ENCODE measurements around the gene DLX1. TPM values are rescaled to one million over a fixed set of nuclear protein-coding genes. Genes with fewer than 3 reads are reported as not detected.
"Not testable (repeated sequence)": the region's sequence is repeated elsewhere in the genome, so short reads cannot be mapped to it uniquely, and the experiment has no call there.

DLX1 gene
- total RNA-seq, 4 donors from 2014 or later, result 0.23 to 1.4 (median 0.79) TPM

DNA sequence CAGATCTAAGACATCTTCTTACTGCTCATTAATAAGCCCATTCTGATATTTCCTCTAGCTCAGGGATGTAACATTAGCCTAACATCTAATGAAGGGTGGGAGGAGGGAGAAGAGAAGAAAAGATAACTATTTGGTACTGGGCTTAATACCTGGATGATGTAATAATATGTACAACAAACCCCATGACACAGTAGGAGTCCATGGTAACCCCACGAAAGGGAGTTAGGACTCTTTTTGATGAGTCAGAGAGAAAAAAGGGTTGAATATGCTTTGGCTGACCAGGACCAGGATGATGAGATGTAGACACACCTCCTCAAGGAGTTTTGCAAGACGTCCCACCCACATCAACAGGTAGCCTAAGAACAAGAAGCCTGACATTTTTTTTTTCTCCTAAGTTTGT, 51.8 kb downstream of the DLX1 start:
- H3K4me3 ChIP-seq (ENCODE audit: low read depth, poor library complexity, severe bottlenecking), result no peak overlapping the region
- DNase-seq (ENCODE audit: low spot score in 2 of 2), result no peak
- WGBS, 2 donors, result 72 to 85% methylated on average over 2 of the region's 2 CpGs
- TF ChIP-seq POLR2A (IDR thresholded peaks at IDR 0.05), result no peak
- TF ChIP-seq, protein P1, sequence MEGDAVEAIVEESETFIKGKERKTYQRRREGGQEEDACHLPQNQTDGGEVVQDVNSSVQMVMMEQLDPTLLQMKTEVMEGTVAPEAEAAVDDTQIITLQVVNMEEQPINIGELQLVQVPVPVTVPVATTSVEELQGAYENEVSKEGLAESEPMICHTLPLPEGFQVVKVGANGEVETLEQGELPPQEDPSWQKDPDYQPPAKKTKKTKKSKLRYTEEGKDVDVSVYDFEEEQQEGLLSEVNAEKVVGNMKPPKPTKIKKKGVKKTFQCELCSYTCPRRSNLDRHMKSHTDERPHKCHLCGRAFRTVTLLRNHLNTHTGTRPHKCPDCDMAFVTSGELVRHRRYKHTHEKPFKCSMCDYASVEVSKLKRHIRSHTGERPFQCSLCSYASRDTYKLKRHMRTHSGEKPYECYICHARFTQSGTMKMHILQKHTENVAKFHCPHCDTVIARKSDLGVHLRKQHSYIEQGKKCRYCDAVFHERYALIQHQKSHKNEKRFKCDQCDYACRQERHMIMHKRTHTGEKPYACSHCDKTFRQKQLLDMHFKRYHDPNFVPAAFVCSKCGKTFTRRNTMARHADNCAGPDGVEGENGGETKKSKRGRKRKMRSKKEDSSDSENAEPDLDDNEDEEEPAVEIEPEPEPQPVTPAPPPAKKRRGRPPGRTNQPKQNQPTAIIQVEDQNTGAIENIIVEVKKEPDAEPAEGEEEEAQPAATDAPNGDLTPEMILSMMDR (IDR thresholded peaks at IDR 0.05), result no peak
- intact Hi-C loops (cut with DNase I; ENCODE audit: low total_unique reads), result no loop called here

DNA sequence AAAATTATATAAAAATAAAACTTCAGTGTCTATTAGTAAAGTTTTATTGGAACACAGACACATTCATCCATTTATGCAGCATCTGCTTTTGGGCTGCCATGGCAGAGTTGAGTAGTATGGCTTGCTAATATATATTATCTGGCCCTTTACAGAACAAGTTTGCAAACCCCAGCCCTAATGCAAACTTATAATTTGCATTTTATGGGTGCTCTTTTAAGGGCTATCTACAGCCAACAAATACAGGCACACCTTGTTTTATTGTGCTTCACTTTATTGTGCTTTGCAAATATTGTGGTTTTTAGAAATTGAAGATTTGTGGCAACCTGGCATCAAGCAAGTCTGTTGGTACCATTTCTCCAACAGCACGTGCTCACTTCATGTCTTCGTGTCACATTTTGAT, 52.6 kb downstream of the DLX1 start:
- no peak for TF ChIP-seq POLR2A (IDR thresholded peaks at IDR 0.05)
- TF ChIP-seq, protein P1 (IDR thresholded peaks at IDR 0.05), result no peak
- DNase-seq (ENCODE audit: low spot score in 2 of 2), result no peak
- WGBS, 2 donors, result 82 to 84% methylated on average over 2 of the region's 2 CpGs
- intact Hi-C loops (cut with DNase I; ENCODE audit: low total_unique reads), result no loop called here
- no peak overlapping the region for H3K4me3 ChIP-seq (ENCODE audit: low read depth, poor library complexity, severe bottlenecking)

DNA sequence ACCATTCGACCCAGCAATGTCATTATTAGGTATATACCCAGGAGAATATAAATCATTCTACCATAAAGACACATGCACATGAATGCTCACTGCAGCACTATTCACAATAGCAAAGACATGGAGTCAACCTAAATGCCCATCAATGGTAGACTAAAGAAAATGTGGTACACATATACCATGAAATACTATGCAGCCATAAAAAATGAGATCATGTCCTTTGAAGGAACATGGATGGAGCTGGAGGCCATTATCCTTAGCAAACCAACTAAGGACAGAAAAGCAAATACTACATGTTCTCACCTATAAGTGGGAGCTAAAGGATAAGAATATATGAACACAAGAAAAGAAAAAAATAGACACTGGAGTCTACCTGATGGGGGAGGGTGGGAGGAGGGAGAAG, 53.4 kb downstream of the DLX1 start:
- intact Hi-C loops (cut with DNase I; ENCODE audit: low total_unique reads); DNase-seq (ENCODE audit: low spot score in 2 of 2): not testable (repeated sequence)

More for the DNA sequence above, 53.4 kb downstream of the DLX1 start:
- WGBS, 2 donors, result 67 to 86% methylated on average over 1 of the region's 1 CpG
- not testable (repeated sequence) for H3K4me3 ChIP-seq (ENCODE audit: low read depth, poor library complexity, severe bottlenecking)

Other genes starting within 250 kb of the DLX1 start
- 10 to 100 TPM; 18.1 to 28.1 (median 25.8) TPM for gene SLC25A12, start 191.3 kb upstream of the DLX1 start, total RNA-seq
- gene HAT1, start 163.0 kb upstream of the DLX1 start, total RNA-seq, result 10 to 100 TPM; 15.0 to 28.0 (median 22.1) TPM
- gene METAP1D, start 85.6 kb upstream of the DLX1 start, total RNA-seq, result 1 to 10 TPM; 3.1 to 5.4 (median 4.5) TPM
- under 1 TPM in 3 of 4 donors, not detected in 1; 0.17 to 0.42 (median 0.19) TPM for gene DLX2, start 17.4 kb downstream of the DLX1 start, total RNA-seq

Measured in lower leg skin (tissue), 4 donors.